Erythroblast (primary cell): ENCODE measurements around the gene DPP7.

Experiments used
- GATA1 ChIP-seq: IDR thresholded peaks from 2 replicates; pipeline ENCODE4 v1.6.1; 2011; ENCODE audit warnings: low read depth, mild to moderate bottlenecking, control low read depth, low read length, moderate library complexity
- POLR2A ChIP-seq: IDR thresholded peaks from 2 replicates; pipeline ENCODE4 v1.6.1; 2011; ENCODE audit warnings: mild to moderate bottlenecking, low read length

- no peak for TF ChIP-seq POLR2A
- TF ChIP-seq GATA1, result no peak
These were observed 5.0 kb downstream of the DPP7 start for GRCh38 chr9:137109250-137110146.
